ENCODE results near the gene FTCDNL1. TPM values are rescaled to one million over a fixed set of nuclear protein-coding genes. Genes with fewer than 3 reads are reported as not detected.

The FTCDNL1 gene
- total and polyA plus RNA-seq, 2 of the 13 experiments (the other 11 are each of a cell fraction or from before 2014, with no cell fraction given), result 0.98 to 1.4 TPM

DNA sequence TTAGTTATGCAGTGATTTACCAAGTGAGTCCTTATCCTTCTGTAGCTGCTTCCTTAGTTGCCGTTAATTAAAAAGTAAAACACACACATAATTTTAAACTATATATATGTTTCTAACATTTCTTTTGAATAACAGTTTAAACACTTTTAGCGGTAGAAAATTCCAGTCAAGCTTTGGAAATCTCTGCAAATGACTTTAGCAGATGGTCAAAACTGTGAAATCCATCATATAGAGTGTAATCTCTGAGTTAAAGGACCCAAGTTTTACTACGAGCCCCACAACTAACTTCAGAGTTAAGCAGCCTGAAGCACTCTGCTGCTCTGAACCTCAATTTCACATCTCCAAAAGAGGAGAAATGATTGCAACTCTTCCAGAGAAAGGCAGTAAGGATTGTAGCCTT lies 96.2 kb downstream of the FTCDNL1 start:
- ATAC-seq (no peak), DNase-seq (ENCODE audit: low spot score) (no peak), FAIRE-seq (no peak)
- Histone ChIP-seq H3K9me3 (ENCODE audit: low read length) (0 out of 2 replicates have a peak, but pooled peaks cover 8% of the 10 kb centered on the region), H3K79me2 (ENCODE audit: insufficient read depth, low read length) (no peaks in the 10 kb centered on the region), H3K4me2 (ENCODE audit: low read depth, low read length) (no peak overlapping the region), H3K4me1 (ENCODE audit: insufficient read depth, low read length) (no peaks in the 10 kb centered on the region), H3K27ac (ENCODE audit: extremely low read length, insufficient read depth, low read length) (no peak overlapping the region), H2AFZ (ENCODE audit: low read length) (no peak overlapping the region), H3K27me3 (ENCODE audit: control insufficient read depth in 1 of 2, insufficient read depth in 2 of 2, low read length in 2 of 2) (peaks cover 0 to 6% of the 10 kb centered on the region in 2 experiments; a peak in 1 of 5 replicates), H4K20me1 (ENCODE audit: insufficient read depth, low read length) (no peaks in the 10 kb centered on the region), H3K9ac (ENCODE audit: insufficient read depth, low read depth, low read length) (no peak overlapping the region), H3K36me3 (replicated peaks in 1 of 2; ENCODE audit: control insufficient read depth in 1 of 2, insufficient read depth in 2 of 2, low read length in 2 of 2) (no peaks in the 10 kb centered on the region), H3K4me3 (replicated peaks in 1 of 3; ENCODE audit: insufficient read depth in 1 of 3, low read depth in 2 of 3, low read length in 3 of 3) (no peak overlapping the region)
- CTCF ChIA-PET (ENCODE audit: low intra/inter-chr PET ratio, low total read pairs), result no interaction called here
- POLR2A ChIA-PET, result no interaction called here
- no TSS peak for BruUV-seq (replicated peaks)
- intact Hi-C loops (cut with micrococcal nuclease; ENCODE audit: unreplicated experiment), result no loop called here
- in situ Hi-C loops (cut with HindIII; ENCODE audit: extremely low pct_ligation_motif_present, low pct_unique_long_range_greater_than_20kb), result no loop called here
- 37% methylated on average over 3 of the region's 3 CpGs for WGBS (ENCODE audit: low lambda C conversion rate)
- TF ChIP-seq TFDP1 (CRISPR knock-in tag; IDR thresholded peaks at IDR 0.05; ENCODE audit: borderline replicate concordance) (no peak), MATR3 (CRISPR knock-in tag; IDR thresholded peaks at IDR 0.05) (no peak), ZBTB37 (CRISPR knock-in tag; IDR thresholded peaks at IDR 0.05) (no peak), ZNF367 (CRISPR knock-in tag; IDR thresholded peaks at IDR 0.05; ENCODE audit: borderline replicate concordance) (no peak), PATZ1 (CRISPR knock-in tag; IDR thresholded peaks at IDR 0.05) (no peak), SNRNP70 (IDR thresholded peaks at IDR 0.05; ENCODE audit: low read depth, low read length) (no peak)
